Measurements from ENCODE around the gene FCHSD2.

FCHSD2 gene

DNA sequence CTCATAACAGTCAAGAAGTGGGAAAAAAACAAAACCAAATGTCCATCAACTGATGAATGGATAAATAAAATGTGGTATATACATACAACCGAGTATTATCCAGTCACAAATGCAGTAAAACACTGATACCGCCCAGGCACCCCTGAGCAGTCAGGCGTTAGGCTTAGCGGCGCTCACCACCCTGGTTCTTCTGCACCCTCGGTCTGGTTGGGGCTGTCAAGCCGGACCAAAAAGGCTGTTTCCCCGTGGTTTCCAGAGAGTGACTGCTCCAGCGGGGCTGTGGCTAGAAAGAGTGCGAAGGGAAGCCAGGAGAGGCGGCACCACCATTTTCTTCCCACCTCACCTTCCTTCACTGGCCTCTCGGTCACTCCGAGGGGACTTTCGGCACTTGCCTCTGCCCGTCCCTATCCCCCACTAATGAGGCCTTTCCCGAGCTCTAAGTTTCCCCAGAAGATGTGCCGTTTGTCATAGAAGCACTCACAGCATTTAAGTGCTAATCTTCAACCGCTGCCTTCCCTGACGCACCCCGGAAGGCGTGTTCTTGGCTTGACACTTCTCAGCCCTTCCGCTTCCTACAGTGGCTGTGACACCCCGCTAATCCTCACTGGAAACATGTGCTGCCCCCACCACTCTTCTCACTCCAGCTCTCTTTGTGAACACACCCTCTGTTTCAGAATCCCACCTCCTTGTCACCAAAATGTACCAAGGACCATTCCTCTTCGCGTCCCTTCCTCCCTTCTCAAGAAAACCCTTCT is 42.4 kb downstream of the FCHSD2 start:
- TF ChIP-seq CTCF (IDR thresholded peaks at IDR 0.05; ENCODE audit: extremely low read depth, missing control alignments) = no peak
- DNase-seq (ENCODE audit: low spot score) = no peak

DNA sequence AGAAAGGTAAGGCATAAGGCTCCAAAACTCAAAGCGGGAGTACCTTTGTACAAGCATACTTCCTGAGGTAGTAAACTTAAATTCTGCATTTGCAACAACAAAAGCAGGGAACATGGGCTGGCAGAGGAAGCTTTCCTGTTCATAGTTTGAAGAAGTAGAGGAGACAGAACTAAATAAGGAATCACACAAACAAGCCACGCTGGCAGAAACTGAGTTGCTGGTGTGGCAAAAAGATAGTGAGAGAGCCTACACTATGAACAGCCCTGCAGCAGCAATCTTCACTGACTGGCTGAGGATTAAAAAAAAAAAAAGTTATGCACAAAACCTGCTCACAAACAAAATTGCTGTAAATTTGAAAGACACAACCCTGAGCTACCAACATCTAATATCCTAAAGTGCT is 46.5 kb downstream of the FCHSD2 start:
- no peak for TF ChIP-seq CTCF (IDR thresholded peaks at IDR 0.05; ENCODE audit: extremely low read depth, missing control alignments)
- DNase-seq (ENCODE audit: low spot score) = no peak

DNA sequence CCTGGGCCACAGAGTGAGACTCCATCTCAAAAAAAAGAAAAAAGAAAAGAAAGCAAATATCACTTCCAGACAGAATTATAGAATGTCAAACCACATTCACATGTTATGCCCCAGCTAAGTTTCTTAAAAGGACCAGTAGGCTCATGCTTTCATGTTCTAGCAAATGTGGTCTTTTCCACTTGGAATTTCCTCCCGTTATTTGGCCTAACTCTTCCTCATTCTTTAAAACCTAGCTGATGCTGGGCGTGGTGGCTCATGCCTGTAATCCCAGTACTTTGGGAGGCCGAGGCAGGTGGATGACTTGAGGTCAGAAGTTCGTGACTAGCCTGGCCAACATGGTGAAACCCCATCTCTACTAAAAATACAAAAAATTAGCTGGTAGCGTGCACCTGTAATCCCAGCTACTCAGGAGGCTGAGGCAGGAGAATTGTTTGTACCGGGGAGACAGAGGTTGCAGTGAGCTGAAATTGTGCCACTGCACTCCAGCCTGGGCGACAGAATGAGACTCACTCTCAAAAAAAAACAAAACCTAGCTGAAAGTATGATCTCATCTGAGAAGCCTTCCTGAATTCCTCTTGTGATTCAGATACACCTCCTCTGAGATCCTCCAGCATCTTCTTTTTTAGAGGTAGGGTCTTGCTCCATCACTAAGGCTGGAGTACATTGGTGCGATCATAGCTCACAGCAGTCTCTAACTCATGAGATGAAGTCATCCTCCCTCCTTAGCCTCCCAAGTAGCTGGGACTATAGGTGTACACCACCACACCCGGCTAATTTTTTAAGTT is 50.4 kb downstream of the FCHSD2 start:
- DNase-seq (ENCODE audit: low spot score) = no peak
- TF ChIP-seq CTCF (IDR thresholded peaks at IDR 0.05; ENCODE audit: extremely low read depth, missing control alignments) = no peak

DNA sequence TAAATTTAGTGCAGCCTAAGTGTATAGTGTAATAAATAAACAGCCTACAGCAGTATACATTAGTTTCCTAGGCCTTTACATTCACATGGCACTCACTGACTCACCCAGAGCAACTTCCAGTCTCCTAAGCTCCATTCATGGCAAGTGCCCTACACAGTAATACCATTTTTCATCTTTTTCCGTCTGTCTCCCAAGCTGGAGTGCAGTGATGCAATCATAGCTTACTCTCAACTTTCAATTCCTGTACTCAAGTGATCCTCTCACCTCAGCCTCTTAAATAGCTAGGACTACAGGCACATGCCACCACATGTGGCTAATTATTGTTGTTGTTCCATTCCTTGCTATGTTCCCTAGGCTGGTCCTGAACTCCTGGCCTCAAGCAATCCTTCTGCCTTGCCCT is 54.4 kb downstream of the FCHSD2 start:
- DNase-seq (ENCODE audit: low spot score) = no peak
- TF ChIP-seq CTCF (IDR thresholded peaks at IDR 0.05; ENCODE audit: extremely low read depth, missing control alignments) = no peak

GRCh38 chr11:73085189-73085875 is 56.8 kb downstream of the FCHSD2 start:
- no peak for DNase-seq (ENCODE audit: low spot score)
- no peak for TF ChIP-seq CTCF (IDR thresholded peaks at IDR 0.05; ENCODE audit: extremely low read depth, missing control alignments)

GRCh38 chr11:73078631-73079030 is 63.5 kb downstream of the FCHSD2 start:
- TF ChIP-seq CTCF (IDR thresholded peaks at IDR 0.05; ENCODE audit: extremely low read depth, missing control alignments) = no peak
- DNase-seq (ENCODE audit: low spot score) = no peak

DNA sequence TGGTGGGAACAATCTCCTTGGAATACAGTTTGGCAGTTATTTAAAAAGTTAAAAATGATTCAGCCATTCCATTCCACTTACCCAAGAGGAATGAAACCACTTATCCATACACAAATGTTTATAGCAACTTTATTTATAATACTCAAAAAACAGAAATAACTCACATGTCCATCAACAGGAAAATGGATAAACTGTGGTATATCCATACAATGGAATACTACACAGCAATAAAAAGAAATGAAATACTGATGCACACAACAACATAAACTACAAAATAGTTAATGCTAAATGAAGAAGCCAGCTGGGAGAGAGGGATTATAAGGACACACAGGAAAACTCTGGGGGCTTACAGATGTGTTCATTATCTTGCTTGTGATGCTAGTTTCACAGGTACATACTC is 64.7 kb downstream of the FCHSD2 start:
- TF ChIP-seq CTCF (IDR thresholded peaks at IDR 0.05; ENCODE audit: extremely low read depth, missing control alignments) = no peak

More for the DNA sequence above, 64.7 kb downstream of the FCHSD2 start:
- DNase-seq (ENCODE audit: low spot score) = no peak

All from GM20000 (cell line).